HUES48 (cell line): ENCODE results near the gene LMX1B.

Source experiments
- H3K27ac ChIP-seq: one replicate; pipeline ENCODE4 v1.7.0; 2013; ENCODE audit warnings: low read depth, low read length, inconsistent platforms
- H3K27me3 ChIP-seq: 2 replicates; pipeline ENCODE4 v1.6.1; 2013; ENCODE audit warnings: mild to moderate bottlenecking, low read length; ENCODE audit not compliant: control insufficient read depth, insufficient read depth
- H3K36me3 ChIP-seq: 2 replicates; pipeline ENCODE4 v1.6.1; 2013; ENCODE audit warnings: low read length; ENCODE audit not compliant: control insufficient read depth, insufficient read depth
- H3K4me1 ChIP-seq: 2 replicates; pipeline ENCODE4 v1.6.1; 2013; ENCODE audit warnings: mild to moderate bottlenecking, low read length; ENCODE audit not compliant: control insufficient read depth, insufficient read depth
- H3K4me3 ChIP-seq: 2 replicates; pipeline ENCODE4 v1.5.1; 2013; ENCODE audit warnings: mild to moderate bottlenecking, low read depth, low read length
- H3K9ac ChIP-seq: 2 replicates; pipeline ENCODE4 v1.6.1; 2013; ENCODE audit warnings: mild to moderate bottlenecking, low read depth, low read length, moderate library complexity
- H3K9me3 ChIP-seq: 2 replicates; pipeline ENCODE4 v1.6.1; 2013; ENCODE audit warnings: low read length; ENCODE audit not compliant: control insufficient read depth, insufficient read depth

The LMX1B gene

GRCh38 chr9:126619361-126620135 is 5.8 kb downstream of the LMX1B start:
- H3K27me3 ChIP-seq: peaks cover 100% of the 10 kb centered on the region
- no peak overlapping the region; the same call in 1 of the 2 replicates for H3K4me3 ChIP-seq
- no peak overlapping the region for H3K9ac ChIP-seq
- no peaks in the 10 kb centered on the region for H3K9me3 ChIP-seq
- H3K4me1 ChIP-seq: peaks cover 57% of the 10 kb centered on the region
- H3K36me3 ChIP-seq: no peaks in the 10 kb centered on the region
- no peak overlapping the region for H3K27ac ChIP-seq

- no peak overlapping the region for H3K9ac ChIP-seq
- H3K4me1 ChIP-seq: peaks cover 66% of the 10 kb centered on the region
- H3K4me3 ChIP-seq: no peak overlapping the region
- H3K36me3 ChIP-seq: no peaks in the 10 kb centered on the region
- no peaks in the 10 kb centered on the region for H3K9me3 ChIP-seq
- no peak overlapping the region for H3K27ac ChIP-seq
- H3K27me3 ChIP-seq: peaks cover 100% of the 10 kb centered on the region
Observed at GRCh38 chr9:126620478-126620877, 6.8 kb downstream of the LMX1B start.

DNA sequence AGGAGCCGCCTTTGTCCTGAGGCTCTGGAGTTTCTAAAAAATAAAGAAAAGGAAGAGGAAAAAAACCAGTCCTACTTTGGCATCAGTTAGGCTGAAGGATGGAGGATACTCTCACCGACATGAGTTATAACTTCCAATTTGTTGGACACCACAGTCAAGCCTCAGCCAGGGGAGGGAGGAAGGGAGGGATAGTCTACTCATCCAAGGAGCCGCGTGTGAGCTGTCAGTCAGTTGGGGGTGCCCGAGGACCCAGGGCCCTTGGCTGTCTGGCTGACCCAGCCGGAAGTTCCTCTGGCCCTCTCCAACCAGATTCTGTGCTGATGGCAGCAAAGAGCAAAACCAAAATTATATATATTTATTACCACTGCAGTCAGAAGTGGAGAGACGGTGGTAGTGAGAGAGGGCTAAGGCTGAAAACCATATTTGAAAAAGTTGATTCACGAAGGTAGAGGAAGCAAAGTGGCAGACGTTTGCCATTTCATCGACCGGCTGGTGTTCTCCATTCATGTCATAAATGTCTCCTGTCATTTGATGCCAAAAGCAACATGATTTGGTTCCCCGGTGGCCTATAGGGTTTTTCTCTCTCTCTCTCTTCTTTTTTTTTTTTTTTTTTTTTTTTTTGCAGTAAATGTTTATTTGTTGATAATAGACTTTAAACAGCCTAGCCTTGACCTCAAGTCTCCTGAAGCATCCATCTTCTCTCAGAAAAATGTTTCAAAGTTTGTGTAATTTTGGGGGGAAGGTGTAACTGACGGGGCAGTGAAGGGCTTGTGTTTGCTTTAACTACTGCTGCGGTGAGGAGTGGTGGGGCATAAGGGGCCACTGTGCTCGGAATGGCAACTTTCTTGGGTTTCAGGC is 7.6 kb downstream of the LMX1B start:
- Histone ChIP-seq H3K9me3 (no peaks in the 10 kb centered on the region), H3K4me3 (no peak overlapping the region), H3K27me3 (peaks cover 100% of the 10 kb centered on the region), H3K4me1 (peaks cover 66% of the 10 kb centered on the region), H3K27ac (no peak overlapping the region), H3K9ac (no peak overlapping the region), H3K36me3 (no peaks in the 10 kb centered on the region)

- H3K27me3 ChIP-seq: peaks cover 100% of the 10 kb centered on the region
- no peak overlapping the region for H3K27ac ChIP-seq
- H3K4me1 ChIP-seq: peaks cover 62% of the 10 kb centered on the region
- H3K36me3 ChIP-seq: no peaks in the 10 kb centered on the region
- H3K9me3 ChIP-seq: no peaks in the 10 kb centered on the region
- no peak overlapping the region for H3K4me3 ChIP-seq
- H3K9ac ChIP-seq: no peak overlapping the region
Observed at GRCh38 chr9:126621919-126622735, 8.4 kb downstream of the LMX1B start.

DNA sequence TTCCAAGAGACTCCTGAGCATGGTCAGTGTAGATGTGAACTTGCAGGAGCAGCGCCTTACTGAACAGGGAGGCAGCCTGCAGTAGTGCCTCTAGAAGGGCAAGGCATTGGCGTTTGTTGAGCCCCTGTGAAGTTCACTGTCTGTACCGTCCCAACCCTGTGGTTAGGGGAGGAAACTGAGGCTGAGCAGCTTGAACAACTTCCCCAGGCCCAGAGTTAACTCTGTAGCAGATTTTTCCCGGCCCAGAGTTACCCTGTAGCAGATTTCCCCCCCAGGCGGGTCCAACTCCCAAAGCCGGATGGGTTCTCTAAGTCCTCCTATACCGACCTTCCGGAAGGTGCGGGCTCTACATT is 9.6 kb downstream of the LMX1B start:
- Histone ChIP-seq H3K4me1 (peaks cover 56% of the 10 kb centered on the region), H3K9me3 (no peaks in the 10 kb centered on the region), H3K27me3 (peaks cover 100% of the 10 kb centered on the region), H3K4me3 (peak overlapping the region; percentile 40; the same call in 1 of the 2 replicates), H3K27ac (no peak overlapping the region), H3K36me3 (no peaks in the 10 kb centered on the region), H3K9ac (no peak overlapping the region)

- Histone ChIP-seq H3K4me1 (peaks cover 54% of the 10 kb centered on the region), H3K4me3 (peak overlapping the region; percentile 40; the same call in 1 of the 2 replicates), H3K27ac (no peak overlapping the region), H3K9me3 (no peaks in the 10 kb centered on the region), H3K36me3 (no peaks in the 10 kb centered on the region), H3K9ac (no peak overlapping the region), H3K27me3 (peaks cover 100% of the 10 kb centered on the region)
Observed at GRCh38 chr9:126623667-126624478, 10.1 kb downstream of the LMX1B start.

DNA sequence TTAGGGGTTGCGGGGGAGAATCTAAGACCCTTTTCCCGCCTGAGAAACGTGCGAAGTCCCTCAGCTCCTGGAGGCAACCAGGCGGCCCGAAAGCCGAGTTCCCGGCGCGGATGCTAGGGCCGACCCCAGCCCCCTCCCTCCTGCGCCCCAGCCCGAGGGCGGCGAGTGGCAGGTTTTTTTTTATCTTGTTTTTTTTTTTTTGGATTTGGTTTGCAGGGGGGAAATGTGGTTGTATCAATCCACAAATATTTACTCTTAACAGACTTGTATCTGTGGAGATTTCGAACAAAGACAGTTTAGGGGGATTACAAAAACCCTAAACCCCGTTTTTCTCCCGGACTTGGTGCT is 10.7 kb downstream of the LMX1B start:
- Histone ChIP-seq H3K36me3 (no peaks in the 10 kb centered on the region), H3K4me3 (peak overlapping the region; percentile 40; the same call in 1 of the 2 replicates), H3K9me3 (no peaks in the 10 kb centered on the region), H3K27ac (no peak overlapping the region), H3K9ac (no peak overlapping the region), H3K27me3 (peaks cover 100% of the 10 kb centered on the region), H3K4me1 (peaks cover 54% of the 10 kb centered on the region)

DNA sequence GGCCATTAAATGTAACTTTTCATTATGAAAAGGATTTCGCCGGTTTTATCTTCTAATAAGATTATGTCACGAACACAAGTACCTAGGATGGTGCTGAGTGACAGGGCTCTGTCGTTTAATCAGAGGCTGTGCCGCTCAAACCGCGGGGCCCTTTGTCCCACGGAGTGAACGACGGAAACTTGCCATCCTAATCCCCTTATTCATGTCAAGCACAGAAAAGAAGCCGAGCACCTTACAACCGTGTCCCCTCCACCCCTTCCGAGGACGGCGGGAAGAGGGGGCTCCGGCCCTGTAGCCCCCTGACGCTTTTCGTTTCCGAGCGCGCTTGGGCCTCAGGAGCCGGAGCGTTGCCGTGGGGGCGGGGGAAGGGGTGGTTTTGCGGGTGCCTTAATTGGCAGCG is 11.2 kb downstream of the LMX1B start:
- Histone ChIP-seq H3K27me3 (peaks cover 100% of the 10 kb centered on the region), H3K36me3 (no peaks in the 10 kb centered on the region), H3K9me3 (no peaks in the 10 kb centered on the region), H3K27ac (no peak overlapping the region), H3K4me3 (no peak overlapping the region), H3K4me1 (peaks cover 54% of the 10 kb centered on the region), H3K9ac (no peak overlapping the region)

GRCh38 chr9:126625329-126626126 is 11.8 kb downstream of the LMX1B start:
- Histone ChIP-seq H3K36me3 (no peaks in the 10 kb centered on the region), H3K4me1 (peaks cover 54% of the 10 kb centered on the region), H3K4me3 (peak overlapping the region; percentile 45), H3K9ac (no peak overlapping the region), H3K27me3 (peaks cover 100% of the 10 kb centered on the region), H3K9me3 (no peaks in the 10 kb centered on the region), H3K27ac (no peak overlapping the region)
